Endodermal cell (in vitro differentiated cells): ENCODE results near the gene PALLD. TPM values are rescaled to one million over a fixed set of nuclear protein-coding genes. Genes with fewer than 3 reads are reported as not detected.
"Not testable (repeated sequence)": the region's sequence is repeated elsewhere in the genome, so short reads cannot be mapped to it uniquely, and the experiment has no call there.

Experiments
- DNase-seq: peaks from one replicate; pipeline ENCODE4 v3.0.0-alpha.2; 2017
- H3K27ac ChIP-seq: 2 replicates; pipeline ENCODE4 v1.5.1; 2013; ENCODE audit warnings: mild to moderate bottlenecking, low read depth, low read length, moderate library complexity
- H3K27me3 ChIP-seq: 2 replicates; pipeline ENCODE4 v1.6.1; 2013; ENCODE audit warnings: mild to moderate bottlenecking, low read length, moderate library complexity; ENCODE audit not compliant: insufficient read depth, control insufficient read depth, poor library complexity, severe bottlenecking
- H3K36me3 ChIP-seq: 2 replicates; pipeline ENCODE4 v1.7.0; 2013; ENCODE audit warnings: mild to moderate bottlenecking, low read length, moderate library complexity; ENCODE audit not compliant: control insufficient read depth, insufficient read depth
- H3K4me1 ChIP-seq: one replicate; pipeline ENCODE4 v1.7.0; 2013; ENCODE audit warnings: low read length; ENCODE audit not compliant: control insufficient read depth, insufficient read depth
- H3K4me3 ChIP-seq: 2 replicates; pipeline ENCODE4 v1.5.1; 2013; ENCODE audit warnings: mild to moderate bottlenecking, low read length, moderate library complexity
- H3K9ac ChIP-seq: 2 replicates; pipeline ENCODE4 v1.6.1; 2013; ENCODE audit warnings: mild to moderate bottlenecking, low read length, moderate library complexity; ENCODE audit not compliant: poor library complexity, severe bottlenecking; ENCODE audit errors: extremely low read depth
- H3K9me3 ChIP-seq: 2 replicates; pipeline ENCODE4 v1.6.1; 2013; ENCODE audit warnings: mild to moderate bottlenecking, low read length, moderate library complexity; ENCODE audit not compliant: control insufficient read depth
- H3K27ac Mint-ChIP-seq: 2 replicates; pipeline ENCODE4 v1.8.0; 2020; ENCODE audit warnings: mixed read lengths
- H3K27me3 Mint-ChIP-seq: 2 replicates; pipeline ENCODE4 v1.8.0; 2021; ENCODE audit warnings: mild to moderate bottlenecking, mixed read lengths; ENCODE audit not compliant: insufficient read depth
- H3K36me3 Mint-ChIP-seq: 2 replicates; pipeline ENCODE4 v1.8.0; 2020; ENCODE audit warnings: low read depth, mixed read lengths
- H3K4me1 Mint-ChIP-seq: 2 replicates; pipeline ENCODE4 v1.8.0; 2020; ENCODE audit warnings: mixed read lengths
- H3K4me3 Mint-ChIP-seq: 2 replicates; pipeline ENCODE4 v1.8.0; 2020; ENCODE audit warnings: mild to moderate bottlenecking, moderate library complexity, mixed read lengths
- H3K9me3 Mint-ChIP-seq: 2 replicates; pipeline ENCODE4 v1.8.0; 2020; ENCODE audit warnings: mild to moderate bottlenecking, mixed read lengths
- WGBS, 2 experiments: methylation state at CpG; one replicate each; pipeline versions ENCODE4 v1.1.5 to v1.1.7; 2013; ENCODE audit warnings: missing lambda C conversion rate in 2 of 2, mixed read lengths in 1 of 2; ENCODE audit not compliant: insufficient coverage in 1 of 2, insufficient read length in 1 of 2; 5-methylcytosine and 5-hydroxymethylcytosine counted together
- total RNA-seq, 2 donors: library from RNA; stranded (reverse); fragmentation: NEBNext Ultra II Directional in 1 of 2; extraction: Animal tissue kit (Norgen Biotek cat#: 25700) in 1 of 2; gene quantifications; 2 replicates in 1 of 2; 3 replicates in 1 of 2; pipeline ENCODE4 v1.2.1, GENCODE V29; 2021
- TF ChIP-seq, protein P1 (sequence below): fragments of 200-600 bp; sonication (generic); conservative IDR thresholded peaks from 2 replicates; pipeline ENCODE4 v1.5.0; 2021; ENCODE audit warnings: antibody characterized with exemption, mild to moderate bottlenecking

PALLD gene
- total RNA-seq, 2 donors from 2014 or later = 51.8 to 86.7 TPM

DNA sequence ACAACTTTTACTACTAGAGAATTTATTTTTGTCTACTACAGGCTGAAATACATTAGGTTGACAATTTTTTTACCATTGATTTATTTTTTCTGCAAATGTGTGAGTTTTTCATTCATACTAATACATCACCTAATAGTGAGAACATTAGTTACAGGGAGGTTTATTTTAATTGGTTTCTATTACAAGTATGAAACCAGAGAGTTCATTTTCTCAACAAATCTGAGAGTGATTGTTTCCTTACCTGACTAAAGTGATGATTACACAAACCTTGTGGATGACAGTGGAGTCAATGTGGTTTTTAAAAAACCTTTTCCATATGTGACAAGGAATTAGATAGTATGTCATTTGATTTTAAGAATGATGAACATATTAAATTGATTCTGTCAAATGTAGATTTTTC, 227.4 kb downstream of the PALLD start:
- TF ChIP-seq, protein P1, sequence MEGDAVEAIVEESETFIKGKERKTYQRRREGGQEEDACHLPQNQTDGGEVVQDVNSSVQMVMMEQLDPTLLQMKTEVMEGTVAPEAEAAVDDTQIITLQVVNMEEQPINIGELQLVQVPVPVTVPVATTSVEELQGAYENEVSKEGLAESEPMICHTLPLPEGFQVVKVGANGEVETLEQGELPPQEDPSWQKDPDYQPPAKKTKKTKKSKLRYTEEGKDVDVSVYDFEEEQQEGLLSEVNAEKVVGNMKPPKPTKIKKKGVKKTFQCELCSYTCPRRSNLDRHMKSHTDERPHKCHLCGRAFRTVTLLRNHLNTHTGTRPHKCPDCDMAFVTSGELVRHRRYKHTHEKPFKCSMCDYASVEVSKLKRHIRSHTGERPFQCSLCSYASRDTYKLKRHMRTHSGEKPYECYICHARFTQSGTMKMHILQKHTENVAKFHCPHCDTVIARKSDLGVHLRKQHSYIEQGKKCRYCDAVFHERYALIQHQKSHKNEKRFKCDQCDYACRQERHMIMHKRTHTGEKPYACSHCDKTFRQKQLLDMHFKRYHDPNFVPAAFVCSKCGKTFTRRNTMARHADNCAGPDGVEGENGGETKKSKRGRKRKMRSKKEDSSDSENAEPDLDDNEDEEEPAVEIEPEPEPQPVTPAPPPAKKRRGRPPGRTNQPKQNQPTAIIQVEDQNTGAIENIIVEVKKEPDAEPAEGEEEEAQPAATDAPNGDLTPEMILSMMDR = no peak
- no peak overlapping the region for H3K4me3 Mint-ChIP-seq
- Histone ChIP-seq H3K27me3 (no peaks in the 10 kb centered on the region), H3K9me3 (peaks cover 13% of the 10 kb centered on the region), H3K36me3 (no peaks in the 10 kb centered on the region), H3K27ac (no peak overlapping the region), H3K4me3 (no peak overlapping the region), H3K9ac (no peak overlapping the region), H3K4me1 (no peaks in the 10 kb centered on the region)
- H3K36me3 Mint-ChIP-seq = peaks cover 4% of the 10 kb centered on the region
- H3K27me3 Mint-ChIP-seq = peaks cover 4% of the 10 kb centered on the region
- no peak overlapping the region for H3K27ac Mint-ChIP-seq
- no peaks in the 10 kb centered on the region for H3K4me1 Mint-ChIP-seq
- peaks cover 21% of the 10 kb centered on the region for H3K9me3 Mint-ChIP-seq
- DNase-seq = no peak

DNA sequence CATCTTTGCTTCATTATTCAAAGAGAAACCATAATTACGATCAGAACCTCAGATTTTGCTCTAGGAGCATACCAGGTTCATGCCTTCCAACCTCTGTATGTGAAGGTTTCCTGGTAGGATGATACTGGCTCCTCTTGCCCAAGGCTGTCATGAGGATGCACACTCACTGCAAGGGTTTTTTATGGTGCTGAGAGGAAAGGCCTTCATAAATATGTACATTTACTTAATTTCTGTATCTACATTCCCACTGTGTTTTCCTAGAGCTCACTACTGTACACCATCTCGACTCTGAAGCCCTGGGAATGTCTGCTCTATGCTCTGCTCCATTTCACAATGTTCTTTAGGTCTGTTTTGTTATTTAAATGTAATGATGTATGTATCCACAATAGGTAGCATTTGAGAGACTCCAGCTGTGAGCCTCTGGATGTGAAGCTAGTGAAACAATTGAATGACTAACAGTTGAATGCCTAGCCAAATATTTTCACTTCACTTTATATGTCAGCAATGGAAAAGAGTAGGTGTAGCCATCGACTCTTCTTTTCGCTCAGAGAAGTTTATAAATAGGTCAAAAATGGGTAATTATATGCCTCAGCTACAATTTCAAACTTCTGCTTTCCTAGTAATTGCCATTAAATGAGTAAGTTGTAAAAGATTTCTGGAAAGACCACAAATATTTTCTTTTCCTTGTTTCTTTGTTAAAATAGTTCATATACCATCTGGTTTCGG, 228.0 kb downstream of the PALLD start:
- no peak overlapping the region for H3K9ac ChIP-seq
- no peaks in the 10 kb centered on the region for H3K4me1 Mint-ChIP-seq
- H3K36me3 Mint-ChIP-seq = peaks cover under 1% of the 10 kb centered on the region
- peaks cover 18% of the 10 kb centered on the region for H3K9me3 Mint-ChIP-seq
- H3K27ac Mint-ChIP-seq = no peak overlapping the region
- no peak overlapping the region for H3K27ac ChIP-seq
- DNase-seq = no peak
- no peaks in the 10 kb centered on the region for H3K4me1 ChIP-seq
- H3K27me3 ChIP-seq = no peaks in the 10 kb centered on the region
- H3K4me3 Mint-ChIP-seq = no peak overlapping the region
- no peaks in the 10 kb centered on the region for H3K36me3 ChIP-seq
- H3K9me3 ChIP-seq = peaks cover 9% of the 10 kb centered on the region
- H3K27me3 Mint-ChIP-seq = peaks cover 4% of the 10 kb centered on the region
- TF ChIP-seq, protein P1 = no peak
- 91% methylated on average over 5 of the region's 5 CpGs; no CpG with 5 or more reads in 1 of the 2 experiments for WGBS, 2 experiments
- no peak overlapping the region for H3K4me3 ChIP-seq

DNA sequence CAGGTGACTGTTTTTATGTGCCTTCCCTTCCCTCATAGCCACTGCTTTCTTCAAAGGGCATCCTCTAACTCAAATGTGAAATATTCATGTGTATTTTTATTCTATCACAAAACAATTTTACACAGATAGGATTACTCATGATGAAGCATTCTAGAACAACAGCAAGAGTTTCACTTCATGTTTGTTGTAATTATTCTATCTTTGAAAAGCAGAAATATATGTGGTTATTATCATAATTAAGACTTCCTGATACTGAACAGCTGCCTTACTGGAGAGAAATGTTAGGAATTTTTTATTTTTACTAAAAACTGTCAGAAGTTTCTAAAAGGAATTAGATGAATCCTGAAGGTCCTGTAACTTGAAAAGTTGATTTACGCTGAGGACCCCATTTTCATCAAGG, 229.1 kb downstream of the PALLD start:
- WGBS, 2 experiments = 100% methylated on average over 1 of the region's 1 CpG; no CpG with 5 or more reads in 1 of the 2 experiments
- Histone ChIP-seq H3K27me3 (no peaks in the 10 kb centered on the region), H3K4me1 (no peaks in the 10 kb centered on the region), H3K4me3 (no peak overlapping the region), H3K27ac (no peak overlapping the region), H3K36me3 (no peaks in the 10 kb centered on the region), H3K9me3 (peaks cover 9% of the 10 kb centered on the region), H3K9ac (no peak overlapping the region)
- H3K36me3 Mint-ChIP-seq = no peaks in the 10 kb centered on the region
- no peak for DNase-seq
- H3K27me3 Mint-ChIP-seq = peaks cover 6% of the 10 kb centered on the region
- TF ChIP-seq, protein P1 = no peak
- no peak overlapping the region for H3K4me3 Mint-ChIP-seq
- no peak overlapping the region for H3K27ac Mint-ChIP-seq
- H3K9me3 Mint-ChIP-seq = peaks cover 17% of the 10 kb centered on the region
- no peaks in the 10 kb centered on the region for H3K4me1 Mint-ChIP-seq

DNA sequence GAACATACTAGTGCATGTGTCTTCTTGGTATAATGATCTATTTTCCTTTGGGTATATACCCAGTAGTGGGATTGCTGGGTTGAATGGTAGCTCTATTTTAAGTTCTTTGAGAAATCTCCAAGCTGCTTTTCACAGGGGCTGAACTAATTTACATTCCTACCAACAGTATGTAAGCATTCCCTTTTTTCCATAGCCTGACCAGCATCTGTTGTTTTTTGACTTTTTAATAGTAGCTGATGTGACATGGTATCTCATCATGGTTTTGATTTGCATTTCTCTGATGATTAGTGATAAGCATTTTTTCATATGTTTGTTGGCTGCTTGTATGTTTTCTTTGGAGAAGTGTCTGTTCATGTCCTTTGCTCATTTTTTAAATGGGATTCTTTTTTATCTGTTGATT, 230.3 kb downstream of the PALLD start:
- H3K4me3 Mint-ChIP-seq, H3K36me3 Mint-ChIP-seq, H3K36me3 ChIP-seq, H3K27me3 Mint-ChIP-seq, H3K27ac ChIP-seq, H3K27ac Mint-ChIP-seq, H3K9ac ChIP-seq, H3K4me3 ChIP-seq, H3K9me3 ChIP-seq, H3K27me3 ChIP-seq, H3K4me1 Mint-ChIP-seq, H3K4me1 ChIP-seq, DNase-seq: not testable (repeated sequence)
- H3K9me3 Mint-ChIP-seq = peaks cover 17% of the 10 kb centered on the region
